Right atrium auricular region (tissue), 2 donors: Measurements from ENCODE around the gene OTOG. TPM values are rescaled to one million over a fixed set of nuclear protein-coding genes. Genes with fewer than 3 reads are reported as not detected.

ENCODE experiments used
- DNase-seq: peaks from one replicate; pipeline ENCODE4 v3.0.0-alpha.2; 2019; ENCODE audit warnings: low spot score
- H3K27ac ChIP-seq, 2 donors: fragments of 200-600 bp; sonication (generic); 1 replicate in 1 of 2; 2 replicates in 1 of 2; pipeline ENCODE4 v1.5.1; 2016 to 2019
- H3K27me3 ChIP-seq, 2 donors: fragments of 200-600 bp; sonication (generic); one replicate each; pipeline versions ENCODE4 v1.5.1 to v1.6.0; 2017 to 2019
- H3K36me3 ChIP-seq: fragments of 200-600 bp; sonication (generic); one replicate; pipeline ENCODE4 v1.5.1; 2016
- H3K4me1 ChIP-seq, 2 donors: fragments of 200-600 bp; sonication (generic); one replicate each; pipeline versions ENCODE4 v1.5.1 to v1.6.0; 2017 to 2019
- H3K4me3 ChIP-seq, 2 donors: fragments of 200-600 bp; sonication (generic); 1 replicate in 1 of 2; 2 replicates in 1 of 2; pipeline ENCODE4 v1.5.1; 2017 to 2019; ENCODE audit warnings: mild to moderate bottlenecking in 1 of 2, moderate library complexity in 1 of 2
- H3K9me3 ChIP-seq, 2 donors: fragments of 200-600 bp; sonication (generic); one replicate each; pipeline ENCODE4 v1.5.1; 2019
- total RNA-seq, 2 donors: library from RNA; depleted of rRNA; stranded (reverse); fragments of >200 nt; gene quantifications; one replicate each; pipeline ENCODE4 v1.1.0, GENCODE V29; 2016
- TF ChIP-seq, protein P1 (sequence below), 2 donors: fragments of 200-600 bp; sonication (generic); IDR thresholded peaks; one replicate each; pipeline ENCODE4 v1.5.1; 2019; ENCODE audit warnings: antibody characterized with exemption in 2 of 2

The OTOG gene
- total RNA-seq, 2 donors from 2014 or later = not detected

DNA sequence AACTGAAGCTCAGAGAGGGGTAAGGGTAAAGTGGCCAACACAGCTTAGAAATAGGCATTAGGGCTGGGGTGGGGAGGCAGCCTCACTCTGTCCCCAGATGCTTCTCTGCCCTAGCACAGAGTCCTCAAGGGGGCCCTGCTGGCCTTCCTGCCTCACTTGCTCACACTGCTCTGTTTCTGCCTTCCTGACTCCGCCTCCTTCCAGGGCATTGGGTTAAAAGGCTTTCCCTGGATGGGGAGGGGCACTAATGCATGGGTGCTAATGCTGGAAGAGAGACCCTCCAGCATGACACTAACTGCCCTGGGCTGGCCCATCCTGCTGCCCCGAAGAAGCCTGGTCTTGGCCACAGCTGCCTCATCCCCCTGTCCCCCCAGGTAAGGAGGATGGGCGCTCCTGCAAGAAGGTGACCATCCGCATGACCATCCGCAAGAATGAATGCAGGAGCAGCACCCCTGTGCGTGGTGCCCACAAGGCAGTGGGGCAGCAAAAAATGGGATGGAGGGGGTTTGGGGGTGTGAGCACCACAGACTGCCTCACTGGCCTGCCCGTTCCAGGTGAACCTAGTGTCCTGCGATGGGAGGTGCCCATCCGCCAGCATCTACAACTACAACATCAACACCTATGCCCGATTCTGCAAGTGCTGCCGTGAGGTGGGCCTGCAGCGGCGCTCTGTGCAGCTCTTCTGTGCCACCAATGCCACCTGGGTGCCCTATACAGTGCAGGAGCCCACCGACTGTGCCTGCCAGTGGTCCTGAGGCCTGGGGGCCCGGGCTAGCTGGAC is 98.3 kb downstream of the OTOG start:
- H3K9me3 ChIP-seq = no peaks in the 10 kb centered on the region
- no peaks in the 10 kb centered on the region for H3K4me1 ChIP-seq
- DNase-seq = no peak
- H3K36me3 ChIP-seq = no peaks in the 10 kb centered on the region
- H3K27ac ChIP-seq = no peak overlapping the region
- TF ChIP-seq, protein P1, sequence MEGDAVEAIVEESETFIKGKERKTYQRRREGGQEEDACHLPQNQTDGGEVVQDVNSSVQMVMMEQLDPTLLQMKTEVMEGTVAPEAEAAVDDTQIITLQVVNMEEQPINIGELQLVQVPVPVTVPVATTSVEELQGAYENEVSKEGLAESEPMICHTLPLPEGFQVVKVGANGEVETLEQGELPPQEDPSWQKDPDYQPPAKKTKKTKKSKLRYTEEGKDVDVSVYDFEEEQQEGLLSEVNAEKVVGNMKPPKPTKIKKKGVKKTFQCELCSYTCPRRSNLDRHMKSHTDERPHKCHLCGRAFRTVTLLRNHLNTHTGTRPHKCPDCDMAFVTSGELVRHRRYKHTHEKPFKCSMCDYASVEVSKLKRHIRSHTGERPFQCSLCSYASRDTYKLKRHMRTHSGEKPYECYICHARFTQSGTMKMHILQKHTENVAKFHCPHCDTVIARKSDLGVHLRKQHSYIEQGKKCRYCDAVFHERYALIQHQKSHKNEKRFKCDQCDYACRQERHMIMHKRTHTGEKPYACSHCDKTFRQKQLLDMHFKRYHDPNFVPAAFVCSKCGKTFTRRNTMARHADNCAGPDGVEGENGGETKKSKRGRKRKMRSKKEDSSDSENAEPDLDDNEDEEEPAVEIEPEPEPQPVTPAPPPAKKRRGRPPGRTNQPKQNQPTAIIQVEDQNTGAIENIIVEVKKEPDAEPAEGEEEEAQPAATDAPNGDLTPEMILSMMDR (IDR thresholded peaks at IDR 0.05) = no peak
- no peaks in the 10 kb centered on the region for H3K27me3 ChIP-seq
- no peak overlapping the region for H3K4me3 ChIP-seq

GRCh38 chr11:17646451-17647145 is 99.5 kb downstream of the OTOG start:
- Histone ChIP-seq H3K36me3 (no peaks in the 10 kb centered on the region), H3K27ac (no peak overlapping the region), H3K4me1 (no peaks in the 10 kb centered on the region), H3K27me3 (no peaks in the 10 kb centered on the region), H3K4me3 (no peak overlapping the region), H3K9me3 (no peaks in the 10 kb centered on the region)
- no peak for DNase-seq
- TF ChIP-seq, protein P1 (IDR thresholded peaks at IDR 0.05) = no peak

- Histone ChIP-seq H3K9me3 (no peaks in the 10 kb centered on the region), H3K27ac (no peak overlapping the region), H3K4me3 (no peak overlapping the region), H3K4me1 (no peaks in the 10 kb centered on the region), H3K27me3 (no peaks in the 10 kb centered on the region), H3K36me3 (no peaks in the 10 kb centered on the region)
- DNase-seq = no peak
- TF ChIP-seq, protein P1 (IDR thresholded peaks at IDR 0.05) = no peak
Measured at GRCh38 chr11:17648528-17648927, 101.5 kb downstream of the OTOG start.

DNA sequence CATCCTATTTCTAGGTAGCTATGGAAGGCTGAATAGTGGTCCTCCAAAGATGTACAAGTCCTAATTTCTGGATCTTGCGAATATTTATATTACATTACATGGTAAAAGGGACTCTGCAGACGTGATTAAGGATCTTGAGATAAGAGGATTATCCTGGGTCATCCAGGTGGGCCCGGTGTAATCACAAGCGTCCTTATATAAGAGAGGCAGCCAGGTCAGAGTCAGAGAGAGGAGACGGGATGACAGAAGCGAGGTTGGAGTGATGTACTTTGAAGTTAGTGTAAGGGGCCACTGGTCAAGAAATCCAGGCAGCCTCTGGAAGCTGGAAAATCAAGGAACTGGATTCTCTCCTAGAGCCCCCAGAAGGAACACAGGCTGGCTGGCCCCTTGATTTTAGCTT is 102.2 kb downstream of the OTOG start:
- no peaks in the 10 kb centered on the region for H3K4me1 ChIP-seq
- H3K27me3 ChIP-seq = no peaks in the 10 kb centered on the region
- no peaks in the 10 kb centered on the region for H3K9me3 ChIP-seq
- H3K4me3 ChIP-seq = no peak overlapping the region
- no peaks in the 10 kb centered on the region for H3K36me3 ChIP-seq
- no peak for DNase-seq
- TF ChIP-seq, protein P1 (IDR thresholded peaks at IDR 0.05) = no peak
- no peak overlapping the region for H3K27ac ChIP-seq

GRCh38 chr11:17649696-17650095 is 102.6 kb downstream of the OTOG start:
- Histone ChIP-seq H3K4me3 (no peak overlapping the region), H3K27ac (no peak overlapping the region), H3K36me3 (no peaks in the 10 kb centered on the region), H3K27me3 (no peaks in the 10 kb centered on the region), H3K4me1 (no peaks in the 10 kb centered on the region), H3K9me3 (peaks cover 0 to 3% of the 10 kb centered on the region in 2 donors)
- no peak for DNase-seq
- TF ChIP-seq, protein P1 (IDR thresholded peaks at IDR 0.05) = no peak
